ENCODE data around the gene HAS3.
A peak's percentile ranks its signal among the peaks of the same experiment; 100 is the strongest.
"Not testable (repeated sequence)": the region's sequence is repeated elsewhere in the genome, so short reads cannot be mapped to it uniquely, and the experiment has no call there.

The HAS3 gene

GRCh38 chr16:69105501-69106361 lies at the start of gene HAS3:
HAS3 (plus strand) TSS chr16:69105653; CDS start chr16:69109396, 3,743 bp downstream.
- DNase-seq (ENCODE audit: low spot score) = peak; percentile 43

DNA sequence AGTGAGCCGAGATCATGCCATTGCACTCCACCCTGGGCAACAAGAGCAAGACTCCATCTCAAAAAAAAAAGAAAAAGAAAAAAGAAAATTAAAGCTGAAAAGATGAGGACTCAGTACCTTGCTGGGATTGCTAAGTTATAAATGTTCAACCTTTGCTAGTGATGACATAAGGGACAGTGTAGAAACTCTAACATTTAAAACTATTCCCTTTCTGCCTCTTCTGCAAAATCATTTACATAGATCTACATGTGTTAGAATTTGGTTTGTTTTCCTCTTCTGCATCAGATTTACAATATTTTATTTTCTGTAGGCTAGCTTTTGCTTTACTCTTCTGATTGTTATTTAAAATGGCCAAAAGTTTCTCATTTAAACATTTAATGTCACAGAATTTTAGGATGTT lies 49.5 kb upstream of the HAS3 start:
- no peak for DNase-seq (ENCODE audit: low spot score)

- no peak for DNase-seq (ENCODE audit: low spot score)
These were observed 49.0 kb upstream of the HAS3 start for GRCh38 chr16:69056421-69056820.

GRCh38 chr16:69057400-69058378 lies 47.8 kb upstream of the HAS3 start:
- no peak for DNase-seq (ENCODE audit: low spot score)

- not testable (repeated sequence) for DNase-seq (ENCODE audit: low spot score)
These were observed 42.0 kb upstream of the HAS3 start for GRCh38 chr16:69063491-69063890.

DNA sequence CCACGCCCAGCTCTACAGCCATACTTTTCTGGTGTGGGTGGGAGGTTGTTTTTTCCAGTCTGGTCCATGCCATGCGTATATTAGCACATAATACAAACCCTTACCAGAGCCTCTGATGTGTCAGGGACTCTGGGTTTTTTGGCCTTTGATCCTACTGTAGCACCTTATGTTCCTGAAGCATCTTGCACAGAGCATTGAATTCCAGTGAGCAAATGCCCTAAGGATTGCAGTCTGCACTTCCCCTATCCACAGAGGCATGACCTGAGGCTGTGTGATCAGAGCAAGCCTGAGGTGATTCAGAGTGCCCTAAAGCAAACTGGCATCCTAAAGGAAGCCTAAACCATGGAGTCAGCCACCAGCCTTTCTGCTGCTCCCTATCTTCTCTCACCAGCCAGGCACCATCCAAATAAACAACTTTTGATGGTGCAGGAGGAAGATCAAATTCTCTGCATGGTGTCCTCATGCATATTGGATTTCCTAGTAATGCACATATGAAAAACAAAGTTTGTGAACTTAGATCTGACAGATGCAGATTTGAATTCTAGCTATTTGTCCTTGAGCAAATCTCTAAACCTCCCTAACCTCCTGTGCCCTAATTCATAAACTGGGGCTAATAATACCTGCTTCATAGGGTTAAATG lies 41.2 kb upstream of the HAS3 start:
- no peak for DNase-seq (ENCODE audit: low spot score)

GRCh38 chr16:69064764-69065313 lies 40.6 kb upstream of the HAS3 start:
- no peak for DNase-seq (ENCODE audit: low spot score)

GRCh38 chr16:69069504-69069903 lies 35.9 kb upstream of the HAS3 start:
- DNase-seq (ENCODE audit: low spot score) = no peak

GRCh38 chr16:69071036-69071435 lies 34.4 kb upstream of the HAS3 start:
- DNase-seq (ENCODE audit: low spot score) = no peak

- DNase-seq (ENCODE audit: low spot score) = no peak
These were observed 32.8 kb upstream of the HAS3 start for GRCh38 chr16:69072640-69072974.

- no peak for DNase-seq (ENCODE audit: low spot score)
These were observed 32.2 kb upstream of the HAS3 start for GRCh38 chr16:69073181-69073702.

GRCh38 chr16:69077251-69077650 lies 28.2 kb upstream of the HAS3 start:
- no peak for DNase-seq (ENCODE audit: low spot score)

- DNase-seq (ENCODE audit: low spot score) = no peak
These were observed 27.4 kb upstream of the HAS3 start for GRCh38 chr16:69078073-69078472.

DNA sequence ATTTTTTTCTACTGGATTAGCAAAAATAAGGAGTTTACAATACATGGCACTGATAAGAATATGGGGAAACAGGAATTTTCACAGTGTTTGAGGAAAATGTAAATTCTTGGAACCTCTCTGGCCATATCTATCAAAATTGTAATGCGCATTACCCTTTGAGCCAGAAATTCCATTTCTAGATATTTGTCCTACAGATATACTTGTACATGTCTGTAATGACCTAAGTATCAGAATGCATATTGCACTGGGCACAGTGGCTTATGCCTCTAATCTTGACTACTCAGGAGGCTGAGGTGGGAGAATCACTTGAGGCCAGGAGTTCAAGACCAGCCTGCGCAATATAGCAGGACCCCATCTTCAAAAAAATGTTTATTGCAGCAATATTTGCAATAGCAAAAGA lies 25.8 kb upstream of the HAS3 start:
- no peak for DNase-seq (ENCODE audit: low spot score)

GRCh38 chr16:69083306-69083941 lies 22.0 kb upstream of the HAS3 start:
- DNase-seq (ENCODE audit: low spot score) = no peak

DNA sequence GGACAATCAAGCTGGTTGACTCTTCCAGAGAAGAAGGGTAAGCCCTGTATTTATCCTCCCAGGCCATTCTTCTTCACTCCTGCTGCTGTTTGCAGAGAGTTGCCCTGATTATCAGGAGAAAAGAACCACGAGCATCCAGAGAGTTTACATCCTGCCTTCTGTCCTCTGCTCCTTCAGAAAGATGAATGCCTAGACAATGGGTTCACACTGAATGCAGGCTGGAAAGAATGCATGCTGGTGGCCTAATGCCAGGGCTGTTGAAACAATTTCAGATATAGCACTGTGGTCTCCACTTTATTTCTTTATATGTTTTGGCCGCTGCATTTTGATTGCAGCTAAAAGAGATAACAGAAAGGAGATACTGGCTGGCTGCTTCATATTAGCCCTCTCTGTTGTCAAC lies 21.2 kb upstream of the HAS3 start:
- no peak for DNase-seq (ENCODE audit: low spot score)

DNA sequence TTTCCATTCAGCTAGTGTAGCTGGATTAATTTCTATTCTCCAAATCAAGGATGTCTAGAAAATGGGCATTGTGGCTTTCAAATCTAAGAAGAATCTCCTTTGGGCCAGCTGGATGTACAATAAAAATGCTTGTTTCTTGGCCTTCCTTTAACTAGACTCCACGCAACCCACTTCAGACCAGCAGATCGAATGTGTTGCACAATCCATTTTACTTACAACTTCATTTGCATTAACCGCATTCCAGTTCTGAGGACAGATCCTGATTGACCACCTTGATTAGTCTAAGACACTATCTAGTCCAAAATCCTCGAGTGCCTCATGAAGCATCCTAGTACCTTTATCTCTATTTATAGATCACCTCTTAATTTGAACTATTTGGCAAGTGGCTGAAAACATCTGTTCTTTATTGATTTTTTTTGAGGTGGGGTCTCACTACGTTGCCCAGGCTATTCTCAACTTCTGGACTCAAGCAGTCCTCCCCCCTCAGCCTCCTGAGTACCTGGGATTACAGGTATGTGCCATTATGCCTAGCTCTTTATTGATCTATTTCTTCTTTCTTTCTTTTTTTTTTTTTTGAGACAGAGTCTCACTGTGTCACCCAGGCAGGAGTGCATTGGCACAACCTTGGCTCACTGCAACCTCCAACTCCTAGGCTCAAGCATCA lies 20.3 kb upstream of the HAS3 start:
- no peak for DNase-seq (ENCODE audit: low spot score)

- no peak for DNase-seq (ENCODE audit: low spot score)
These were observed 18.3 kb upstream of the HAS3 start for GRCh38 chr16:69087161-69087581.

DNA sequence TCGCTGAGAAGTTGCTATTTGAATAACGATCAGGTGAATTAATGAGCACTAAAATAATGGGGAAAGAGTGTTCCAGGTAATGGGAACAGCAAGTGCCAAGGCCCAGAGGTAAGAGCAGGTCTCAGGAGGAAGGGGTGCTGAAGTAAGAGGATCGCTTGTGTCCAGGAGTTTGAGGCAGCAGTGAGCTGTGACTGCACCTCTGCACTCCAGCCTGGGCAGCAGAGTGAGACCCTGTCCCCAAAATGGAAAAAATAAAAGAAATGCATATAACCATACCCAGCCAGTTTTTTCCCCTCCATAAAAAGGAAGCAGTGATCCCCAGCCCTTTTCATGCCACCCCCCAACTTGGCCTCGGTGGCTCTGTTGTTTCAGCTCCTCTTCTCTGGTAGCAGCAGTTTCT lies 16.8 kb upstream of the HAS3 start:
- DNase-seq (ENCODE audit: low spot score) = no peak

- no peak for DNase-seq (ENCODE audit: low spot score)
These were observed 16.2 kb upstream of the HAS3 start for GRCh38 chr16:69089091-69089910.
